HUDEP-2 (cell line): ENCODE results near the gene RHEB.
"Not testable (repeated sequence)": the region's sequence is repeated elsewhere in the genome, so short reads cannot be mapped to it uniquely, and the experiment has no call there.

ENCODE experiments used
- DNase-seq, 76 experiments: peaks; one replicate each; lab custom pipeline; 2025; ENCODE audit not compliant: unreplicated experiment in 76 of 76; lab: John Stamatoyannopoulos, UW

RHEB gene

DNA sequence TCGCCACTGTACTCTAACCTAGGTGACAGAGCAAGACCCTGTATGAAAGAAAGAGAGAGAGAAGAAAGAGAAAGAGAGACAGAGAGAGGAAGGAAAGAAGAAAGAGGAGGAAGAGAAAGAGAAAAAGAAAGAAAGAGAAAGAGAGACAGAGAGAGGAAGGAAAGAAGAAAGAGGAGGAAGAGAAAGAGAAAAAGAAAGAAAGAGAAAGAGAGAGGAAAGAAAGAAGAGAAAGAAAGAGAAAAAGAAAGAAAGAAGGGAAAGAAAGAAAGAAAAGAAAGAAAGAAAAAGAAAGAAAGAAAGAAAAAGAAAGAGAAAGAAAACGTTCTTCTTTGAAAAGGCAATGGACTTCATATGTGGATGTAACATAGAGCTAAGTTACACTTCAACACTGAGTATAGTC is 16.5 kb upstream of the RHEB start:
- DNase-seq: not testable (repeated sequence)

GRCh38 chr7:151529842-151530241 is 10.1 kb upstream of the RHEB start:
- no peak for DNase-seq

DNA sequence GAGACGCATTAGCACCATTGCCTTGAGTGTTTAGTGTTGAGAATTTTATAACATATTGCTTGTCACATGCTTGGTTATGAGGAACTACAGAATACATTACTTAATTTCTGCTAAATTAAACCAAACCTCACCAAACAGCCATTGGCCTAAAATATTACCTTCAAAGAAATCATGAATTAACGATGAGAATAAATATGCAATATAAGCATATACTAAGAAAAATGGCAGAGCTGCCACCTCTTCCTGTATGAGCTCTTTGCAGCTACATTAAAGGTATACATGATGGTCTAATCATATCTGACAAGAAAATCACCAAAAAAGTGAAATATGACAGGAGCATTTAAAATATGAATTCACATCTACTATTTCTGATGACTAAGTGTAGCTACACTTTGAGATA is 5.2 kb upstream of the RHEB start:
- no peak for DNase-seq

DNA sequence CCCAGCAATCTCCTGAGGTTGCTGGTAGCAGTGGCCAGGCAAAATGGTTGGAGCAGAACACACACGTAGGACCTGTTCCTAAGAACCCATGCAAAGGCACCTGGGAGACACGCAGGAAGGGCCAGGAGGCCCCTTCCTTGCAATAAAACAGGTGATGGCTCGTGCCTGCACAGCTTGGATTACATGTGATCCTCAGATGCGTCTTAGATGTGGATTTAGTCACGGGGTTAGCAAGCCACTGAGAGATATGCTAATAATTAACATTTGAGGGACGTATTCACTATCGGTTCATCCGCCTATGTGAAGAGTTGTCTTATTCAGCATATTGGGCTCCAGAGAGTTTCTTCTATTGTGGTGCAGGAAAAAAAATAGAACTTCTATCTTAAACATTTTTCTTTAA is 4.6 kb upstream of the RHEB start:
- no peak for DNase-seq

DNA sequence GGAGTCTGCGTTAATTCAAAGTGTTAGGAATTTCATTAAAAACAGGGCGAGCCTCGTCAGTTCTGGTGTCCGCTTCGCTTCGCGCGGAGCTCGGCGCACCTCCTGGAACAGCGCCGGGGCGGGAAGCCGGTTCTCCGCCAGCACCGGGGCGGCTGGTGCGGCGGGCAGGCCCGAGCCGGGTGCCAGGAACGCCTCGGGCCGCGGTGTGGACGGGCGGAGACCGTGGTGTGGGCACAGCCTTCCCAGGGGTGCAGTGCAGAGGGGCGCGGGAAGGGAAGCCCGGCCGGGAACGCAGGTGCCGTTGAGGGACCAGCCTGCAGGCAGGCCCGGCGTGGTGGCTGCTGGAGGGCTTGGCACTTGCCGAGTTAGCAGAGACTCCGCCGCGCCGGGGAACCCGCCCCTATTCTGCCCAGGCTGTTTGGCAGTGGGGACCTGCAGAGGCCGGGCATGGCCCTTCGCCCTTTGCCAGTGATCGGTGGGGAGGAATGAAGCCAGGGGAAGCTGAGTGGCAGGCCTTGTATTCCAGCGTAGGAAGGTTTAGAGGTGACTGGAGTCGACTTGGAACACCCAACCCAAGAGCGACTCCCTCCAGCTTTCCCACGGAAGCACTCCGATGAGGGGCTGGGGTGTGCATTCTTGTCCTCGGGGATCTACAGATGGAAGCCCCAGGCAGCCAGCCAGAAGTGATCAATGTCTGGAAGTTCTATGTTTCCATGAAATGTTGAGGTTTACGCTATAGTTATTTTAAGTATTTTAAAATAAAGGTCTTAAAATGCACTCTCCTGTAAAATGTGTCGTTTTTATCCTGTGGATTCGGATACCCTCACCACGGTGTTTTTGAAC is 945 bp upstream of the RHEB start:
- DNase-seq: peak in 59 of 76 experiments; percentile 4 to 78 (median 40)

DNA sequence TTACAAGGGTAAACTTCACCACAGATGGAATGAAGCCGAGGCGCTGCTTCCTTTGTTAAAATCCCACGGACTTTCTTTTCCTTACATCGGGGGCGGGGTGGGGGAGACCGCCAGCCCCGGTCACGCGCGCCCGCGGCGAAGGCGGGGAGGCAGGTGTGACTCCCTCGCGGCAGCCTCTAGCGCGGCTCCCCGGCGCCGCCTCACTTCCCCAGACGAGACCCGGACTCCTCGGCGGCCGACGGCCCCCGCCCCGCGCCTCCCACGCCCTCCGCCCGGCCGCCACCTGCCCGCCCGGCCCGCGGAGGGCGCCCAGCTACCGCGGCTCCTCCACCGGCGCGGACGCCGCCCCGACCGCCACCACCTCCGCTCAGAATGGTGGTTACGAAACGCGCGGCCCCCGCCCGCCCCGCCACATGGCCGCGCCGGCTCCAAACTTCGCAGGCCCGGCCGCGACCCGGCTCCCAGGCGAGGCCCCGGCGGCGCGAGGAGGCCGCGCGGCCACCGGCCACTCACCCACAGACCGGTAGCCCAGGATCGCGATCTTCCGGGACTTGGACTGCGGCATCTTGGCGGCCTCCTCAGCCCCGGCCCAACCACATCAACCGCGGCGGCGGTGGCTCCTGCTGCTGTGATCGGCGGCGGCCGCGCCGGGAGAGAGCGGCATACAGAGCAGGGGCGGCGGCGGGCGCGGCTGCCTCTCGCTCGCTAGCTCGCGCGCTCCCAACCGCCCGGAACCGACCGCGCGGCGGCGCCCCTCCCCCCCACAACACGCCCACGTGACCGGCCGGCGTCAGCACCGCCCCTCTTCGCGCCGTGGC is 539 bp downstream of the RHEB start:
- peak in 32 of 76 experiments; percentile 5 to 54 (median 21) for DNase-seq

DNA sequence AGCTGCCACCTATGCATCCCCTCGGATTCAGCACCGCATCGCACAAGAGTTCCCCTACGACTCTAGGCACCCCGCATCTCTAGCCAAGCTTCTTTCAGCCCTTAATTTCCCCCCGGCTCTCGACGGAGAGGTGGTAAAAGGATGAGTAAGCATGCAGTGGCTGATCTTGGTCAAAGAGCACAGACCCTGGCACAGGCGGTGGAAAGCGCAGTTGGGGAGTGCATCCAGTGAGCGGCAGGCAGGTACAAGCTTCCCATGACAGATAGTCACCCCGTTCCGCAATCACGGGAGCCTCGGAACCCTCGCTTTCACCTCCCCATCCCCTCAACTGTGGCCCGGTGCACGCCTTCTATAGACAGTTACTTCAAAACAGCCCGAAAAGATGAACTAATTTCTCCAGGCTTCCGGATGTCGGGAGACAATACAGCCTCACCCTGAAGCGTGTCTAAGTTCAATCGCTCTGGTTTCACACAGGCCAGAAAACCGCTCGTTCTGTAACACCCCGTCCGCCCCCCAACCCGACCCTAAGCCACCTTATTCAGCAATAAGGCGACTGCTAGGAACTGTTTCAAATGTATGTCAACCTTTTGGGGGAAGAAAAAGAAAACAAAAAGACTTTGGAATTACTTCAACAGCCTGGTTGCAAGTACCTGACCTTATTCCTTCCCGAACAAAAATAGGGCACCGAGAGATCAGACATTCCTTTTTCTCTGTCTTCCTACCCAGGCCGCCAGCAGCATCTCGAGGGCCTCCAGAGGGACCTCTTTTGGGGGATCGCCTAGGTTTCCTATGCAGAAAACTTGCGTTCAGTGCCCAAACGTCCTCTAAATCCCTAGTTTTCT is 1.4 kb downstream of the RHEB start:
- peak in 33 of 76 experiments; percentile 3 to 38 (median 15) for DNase-seq

DNA sequence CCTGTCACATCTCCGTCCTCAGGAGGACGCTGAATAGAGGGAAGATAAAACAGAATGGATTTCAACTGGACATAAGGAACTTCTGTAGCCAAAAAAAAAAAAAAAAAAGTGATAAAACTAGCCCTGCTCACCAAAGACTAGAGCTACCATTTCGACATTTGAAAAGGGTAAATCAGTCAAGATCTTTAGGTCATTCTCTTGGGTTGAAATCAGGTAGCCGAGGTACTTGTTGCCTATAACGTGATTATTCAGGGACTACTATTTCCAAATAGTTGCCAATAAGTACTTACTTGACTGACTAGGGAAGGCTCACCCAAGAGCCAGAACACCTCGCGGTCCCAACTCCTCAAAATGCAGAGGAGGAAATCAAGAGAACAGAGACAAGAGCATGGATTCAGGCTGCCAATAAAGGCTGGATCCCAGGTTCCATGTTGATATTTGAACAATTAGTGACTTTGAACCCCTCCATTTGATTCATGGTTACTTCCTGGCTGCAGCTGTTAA is 2.0 kb downstream of the RHEB start:
- DNase-seq: no peak

GRCh38 chr7:151515276-151515565 is 4.5 kb downstream of the RHEB start:
- DNase-seq: no peak

DNA sequence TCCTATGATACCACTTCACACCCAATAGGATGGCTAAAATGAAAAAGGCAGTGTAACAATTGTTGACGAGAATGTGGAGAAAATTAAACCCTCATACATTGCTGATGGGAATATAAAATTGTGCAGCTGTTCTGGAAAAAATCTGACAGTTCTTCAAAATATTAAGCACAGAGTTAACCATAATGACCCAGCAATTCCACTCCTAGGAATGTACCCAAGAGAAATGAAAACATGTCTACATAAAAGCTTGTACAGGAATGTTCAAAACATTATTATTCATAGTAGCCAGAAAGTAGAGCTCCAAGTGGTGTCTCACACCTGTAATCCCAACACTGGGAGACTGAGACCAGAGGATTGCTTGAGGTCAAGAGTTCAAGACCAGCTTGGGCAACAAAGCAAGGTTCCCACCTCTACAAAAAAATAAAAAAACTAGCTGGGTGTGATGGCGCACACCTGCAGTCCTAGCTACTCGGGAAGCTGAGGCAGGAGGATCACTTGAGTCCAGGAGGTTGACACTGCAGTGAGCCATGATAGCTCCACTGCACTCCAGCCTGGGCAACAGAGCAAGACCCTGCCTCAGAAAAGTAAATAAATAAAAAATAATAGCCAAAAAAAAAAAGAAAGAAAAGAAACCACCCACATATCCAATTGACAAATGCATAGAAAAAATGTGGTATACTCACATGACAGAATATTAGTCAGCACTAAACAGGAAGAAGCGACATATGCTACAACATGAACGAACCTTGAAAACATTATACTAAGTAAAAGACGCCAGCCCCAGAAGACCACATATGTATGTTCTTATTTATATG is 5.0 kb downstream of the RHEB start:
- no peak for DNase-seq

DNA sequence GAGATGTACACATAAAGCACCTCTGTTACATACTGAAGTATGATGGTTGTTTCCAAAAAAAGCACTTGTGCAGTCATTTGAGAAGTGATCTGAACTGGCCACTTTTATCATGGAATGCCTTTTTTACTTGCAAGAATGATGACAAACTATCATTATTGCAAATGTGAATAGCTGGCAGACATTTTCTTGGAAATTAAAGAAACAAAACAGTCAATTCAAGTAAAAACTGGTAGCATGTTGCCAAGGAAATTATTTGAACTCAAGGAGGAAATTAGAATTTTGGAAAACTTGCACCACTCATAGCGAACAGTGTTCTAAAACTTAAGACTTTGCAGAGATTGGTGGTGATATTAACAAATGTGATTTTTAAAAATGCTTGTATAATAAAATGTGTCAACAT is 6.6 kb downstream of the RHEB start:
- DNase-seq: no peak

- no peak for DNase-seq
Observed at GRCh38 chr7:151512353-151512752, 7.3 kb downstream of the RHEB start.

DNA sequence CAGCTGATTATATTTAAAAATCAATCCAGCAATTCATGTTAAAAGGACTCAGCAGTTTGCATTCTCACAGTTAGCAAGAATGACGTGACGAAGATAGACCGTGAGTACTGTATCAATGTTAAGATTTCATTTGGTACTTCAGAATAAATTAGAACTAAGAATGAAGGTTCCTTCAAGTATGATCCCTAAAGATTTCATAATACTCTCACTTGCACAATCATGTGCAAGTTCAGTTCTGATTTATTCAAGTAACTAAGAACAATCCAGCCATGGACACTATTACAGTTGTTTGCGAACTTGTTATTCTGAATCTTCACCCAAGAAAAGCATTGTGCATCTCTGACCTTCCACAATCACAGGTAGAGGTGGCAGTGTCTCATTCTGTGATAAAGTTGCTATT is 7.7 kb downstream of the RHEB start:
- no peak for DNase-seq

GRCh38 chr7:151511270-151511669 is 8.4 kb downstream of the RHEB start:
- no peak for DNase-seq

- DNase-seq: no peak
Observed at GRCh38 chr7:151509670-151510333, 9.9 kb downstream of the RHEB start.

DNA sequence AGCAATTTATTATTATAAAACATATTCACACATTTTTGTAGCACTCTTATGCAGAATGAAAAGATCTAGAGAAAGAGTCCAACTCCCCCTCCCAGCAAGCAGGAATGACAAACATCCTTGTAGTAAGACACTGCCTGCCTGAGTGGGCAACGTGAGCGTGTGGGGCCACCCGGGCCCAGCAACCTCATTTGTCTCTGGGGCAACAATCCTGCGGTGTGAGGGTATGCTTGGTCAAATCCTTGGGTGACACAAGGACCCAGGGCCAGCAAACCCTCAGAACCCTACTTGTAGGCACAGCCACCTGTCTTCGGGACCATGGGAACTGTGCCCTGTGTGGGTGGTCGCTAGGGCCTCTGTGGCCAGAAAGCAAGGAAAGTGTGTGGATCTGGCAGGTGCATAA is 10.7 kb downstream of the RHEB start:
- DNase-seq: no peak

- DNase-seq: no peak
Observed at GRCh38 chr7:151507806-151508205, 11.9 kb downstream of the RHEB start.

- no peak for DNase-seq
Observed at GRCh38 chr7:151506901-151507382, 12.8 kb downstream of the RHEB start.

GRCh38 chr7:151505836-151506468 is 13.7 kb downstream of the RHEB start:
- DNase-seq: no peak
